Measurements from ENCODE around the gene EPM2A. TPM values are rescaled to one million over a fixed set of nuclear protein-coding genes. Genes with fewer than 3 reads are reported as not detected.

EPM2A gene
- total and polyA plus RNA-seq, 2 experiments from 2014 or later, result 3.7 to 17.8 TPM

DNA sequence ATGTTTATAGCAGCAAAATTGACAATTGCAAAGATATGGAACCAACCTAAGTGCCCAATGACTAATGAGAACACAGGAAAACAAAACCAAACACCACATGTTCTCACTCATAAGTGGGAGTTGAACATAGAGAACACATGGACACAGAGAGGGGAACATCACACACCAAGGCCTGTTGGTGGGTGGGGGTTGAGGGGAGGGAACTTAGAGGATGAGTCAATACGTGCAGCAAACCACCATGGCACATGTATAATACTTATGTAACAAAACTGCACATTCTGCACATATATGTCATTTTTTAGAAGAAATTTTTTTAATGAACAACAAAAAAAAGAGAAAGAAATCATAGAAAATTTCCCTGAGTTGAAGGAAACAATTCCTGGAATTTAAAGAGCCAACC, 3.9 kb downstream of the EPM2A start:
- ATAC-seq (no peak), DNase-seq (ENCODE audit: low spot score) (no peak)
- H3F3A ChIP-seq (replicated peaks; ENCODE audit: low read depth), result no peaks in the 10 kb centered on the region
- TF ChIP-seq, protein P1, sequence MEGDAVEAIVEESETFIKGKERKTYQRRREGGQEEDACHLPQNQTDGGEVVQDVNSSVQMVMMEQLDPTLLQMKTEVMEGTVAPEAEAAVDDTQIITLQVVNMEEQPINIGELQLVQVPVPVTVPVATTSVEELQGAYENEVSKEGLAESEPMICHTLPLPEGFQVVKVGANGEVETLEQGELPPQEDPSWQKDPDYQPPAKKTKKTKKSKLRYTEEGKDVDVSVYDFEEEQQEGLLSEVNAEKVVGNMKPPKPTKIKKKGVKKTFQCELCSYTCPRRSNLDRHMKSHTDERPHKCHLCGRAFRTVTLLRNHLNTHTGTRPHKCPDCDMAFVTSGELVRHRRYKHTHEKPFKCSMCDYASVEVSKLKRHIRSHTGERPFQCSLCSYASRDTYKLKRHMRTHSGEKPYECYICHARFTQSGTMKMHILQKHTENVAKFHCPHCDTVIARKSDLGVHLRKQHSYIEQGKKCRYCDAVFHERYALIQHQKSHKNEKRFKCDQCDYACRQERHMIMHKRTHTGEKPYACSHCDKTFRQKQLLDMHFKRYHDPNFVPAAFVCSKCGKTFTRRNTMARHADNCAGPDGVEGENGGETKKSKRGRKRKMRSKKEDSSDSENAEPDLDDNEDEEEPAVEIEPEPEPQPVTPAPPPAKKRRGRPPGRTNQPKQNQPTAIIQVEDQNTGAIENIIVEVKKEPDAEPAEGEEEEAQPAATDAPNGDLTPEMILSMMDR (conservative IDR thresholded peaks at IDR 0.05; ENCODE audit: low read depth in 2 of 2), result no peak
- TF ChIP-seq STAT1 (IDR thresholded peaks at IDR 0.05; ENCODE audit: unreplicated experiment) (no peak), NANOG (IDR thresholded peaks at IDR 0.05; ENCODE audit: borderline replicate concordance) (no peak), POLR2AphosphoS5 (IDR thresholded peaks at IDR 0.05; ENCODE audit: low read depth) (no peak), EZH2 (IDR thresholded peaks at IDR 0.05; ENCODE audit: low read depth, unreplicated experiment) (no peak), ZNF114 (CRISPR knock-in tag; IDR thresholded peaks at IDR 0.05) (no peak), EZH2phosphoT487 (IDR thresholded peaks at IDR 0.05; ENCODE audit: unreplicated experiment) (no peak), CREB1 (CRISPR knock-in tag; IDR thresholded peaks at IDR 0.05; ENCODE audit: low read depth) (no peak), JUNB (IDR thresholded peaks at IDR 0.05; ENCODE audit: unreplicated experiment) (no peak)
- TF ChIP-seq, protein P2, sequence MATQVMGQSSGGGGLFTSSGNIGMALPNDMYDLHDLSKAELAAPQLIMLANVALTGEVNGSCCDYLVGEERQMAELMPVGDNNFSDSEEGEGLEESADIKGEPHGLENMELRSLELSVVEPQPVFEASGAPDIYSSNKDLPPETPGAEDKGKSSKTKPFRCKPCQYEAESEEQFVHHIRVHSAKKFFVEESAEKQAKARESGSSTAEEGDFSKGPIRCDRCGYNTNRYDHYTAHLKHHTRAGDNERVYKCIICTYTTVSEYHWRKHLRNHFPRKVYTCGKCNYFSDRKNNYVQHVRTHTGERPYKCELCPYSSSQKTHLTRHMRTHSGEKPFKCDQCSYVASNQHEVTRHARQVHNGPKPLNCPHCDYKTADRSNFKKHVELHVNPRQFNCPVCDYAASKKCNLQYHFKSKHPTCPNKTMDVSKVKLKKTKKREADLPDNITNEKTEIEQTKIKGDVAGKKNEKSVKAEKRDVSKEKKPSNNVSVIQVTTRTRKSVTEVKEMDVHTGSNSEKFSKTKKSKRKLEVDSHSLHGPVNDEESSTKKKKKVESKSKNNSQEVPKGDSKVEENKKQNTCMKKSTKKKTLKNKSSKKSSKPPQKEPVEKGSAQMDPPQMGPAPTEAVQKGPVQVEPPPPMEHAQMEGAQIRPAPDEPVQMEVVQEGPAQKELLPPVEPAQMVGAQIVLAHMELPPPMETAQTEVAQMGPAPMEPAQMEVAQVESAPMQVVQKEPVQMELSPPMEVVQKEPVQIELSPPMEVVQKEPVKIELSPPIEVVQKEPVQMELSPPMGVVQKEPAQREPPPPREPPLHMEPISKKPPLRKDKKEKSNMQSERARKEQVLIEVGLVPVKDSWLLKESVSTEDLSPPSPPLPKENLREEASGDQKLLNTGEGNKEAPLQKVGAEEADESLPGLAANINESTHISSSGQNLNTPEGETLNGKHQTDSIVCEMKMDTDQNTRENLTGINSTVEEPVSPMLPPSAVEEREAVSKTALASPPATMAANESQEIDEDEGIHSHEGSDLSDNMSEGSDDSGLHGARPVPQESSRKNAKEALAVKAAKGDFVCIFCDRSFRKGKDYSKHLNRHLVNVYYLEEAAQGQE (IDR thresholded peaks at IDR 0.05; ENCODE audit: unreplicated experiment), result no peak
- TF ChIP-seq, protein P3, sequence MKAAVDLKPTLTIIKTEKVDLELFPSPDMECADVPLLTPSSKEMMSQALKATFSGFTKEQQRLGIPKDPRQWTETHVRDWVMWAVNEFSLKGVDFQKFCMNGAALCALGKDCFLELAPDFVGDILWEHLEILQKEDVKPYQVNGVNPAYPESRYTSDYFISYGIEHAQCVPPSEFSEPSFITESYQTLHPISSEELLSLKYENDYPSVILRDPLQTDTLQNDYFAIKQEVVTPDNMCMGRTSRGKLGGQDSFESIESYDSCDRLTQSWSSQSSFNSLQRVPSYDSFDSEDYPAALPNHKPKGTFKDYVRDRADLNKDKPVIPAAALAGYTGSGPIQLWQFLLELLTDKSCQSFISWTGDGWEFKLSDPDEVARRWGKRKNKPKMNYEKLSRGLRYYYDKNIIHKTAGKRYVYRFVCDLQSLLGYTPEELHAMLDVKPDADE (IDR thresholded peaks at IDR 0.05), result no peak
- 0 out of 2 replicates have a peak, but pooled peaks cover 9% of the 10 kb centered on the region for H3K79me2 ChIP-seq (replicated peaks; ENCODE audit: insufficient read depth)
- no peaks in the 10 kb centered on the region for H4K20me1 ChIP-seq (replicated peaks; ENCODE audit: insufficient read depth)
- Mint-ChIP-seq H3K9me3 (peaks cover 11% of the 10 kb centered on the region), H3K27me3 (ENCODE audit: insufficient read depth, low read depth, poor library complexity) (peaks cover 4% of the 10 kb centered on the region), H3K36me3 (ENCODE audit: low read depth) (peaks cover 25% of the 10 kb centered on the region), H3K4me1 (peaks cover 6% of the 10 kb centered on the region; the same call in 2 of the 3 replicates), H3K27ac (no peak overlapping the region), H3K4me3 (no peak overlapping the region)
- peaks cover 10% of the 10 kb centered on the region for H3K4me1 ChIP-seq (ENCODE audit: insufficient read depth)
- H2AFZ ChIP-seq, result no peak overlapping the region
- H3K4me2 ChIP-seq, result no peak overlapping the region
- H3K27me3 ChIP-seq (ENCODE audit: insufficient read depth), result no peaks in the 10 kb centered on the region
- H3K36me3 ChIP-seq (ENCODE audit: insufficient read depth), result no peaks in the 10 kb centered on the region
- no peaks in the 10 kb centered on the region for H3K9me2 ChIP-seq (ENCODE audit: insufficient read depth)
- no peak overlapping the region for H3K4me3 ChIP-seq
- no peak overlapping the region for H3K27ac ChIP-seq (ENCODE audit: low read depth)
